ENCODE results near the gene FOSL2.

Gene FOSL2

GRCh38 chr2:28427741-28428415 lies 35.2 kb downstream of the FOSL2 start:
- no peak overlapping the region for H3K4me3 ChIP-seq (ENCODE audit: low read depth, low read length)
- no peak for DNase-seq (ENCODE audit: low read depth)
- no peak for TF ChIP-seq CTCF (conservative IDR thresholded peaks at IDR 0.05; ENCODE audit: low read depth, low read length)

GRCh38 chr2:28428486-28428885 lies 35.8 kb downstream of the FOSL2 start:
- TF ChIP-seq CTCF (conservative IDR thresholded peaks at IDR 0.05; ENCODE audit: low read depth, low read length), result no peak
- H3K4me3 ChIP-seq (ENCODE audit: low read depth, low read length), result no peak overlapping the region
- no peak for DNase-seq (ENCODE audit: low read depth)

GRCh38 chr2:28429636-28430376 lies 37.1 kb downstream of the FOSL2 start:
- DNase-seq (ENCODE audit: low read depth), result no peak
- no peak overlapping the region for H3K4me3 ChIP-seq (ENCODE audit: low read depth, low read length)

GRCh38 chr2:28430377-28430765 lies 37.7 kb downstream of the FOSL2 start:
- DNase-seq (ENCODE audit: low read depth), result no peak
- TF ChIP-seq CTCF (conservative IDR thresholded peaks at IDR 0.05; ENCODE audit: low read depth, low read length), result no peak
- H3K4me3 ChIP-seq (ENCODE audit: low read depth, low read length), result no peak overlapping the region

More at GRCh38 chr2:28429636-28430376, 37.1 kb downstream of the FOSL2 start:
- TF ChIP-seq CTCF (conservative IDR thresholded peaks at IDR 0.05; ENCODE audit: low read depth, low read length), result no peak

GRCh38 chr2:28430788-28431418 lies 38.2 kb downstream of the FOSL2 start:
- no peak overlapping the region for H3K4me3 ChIP-seq (ENCODE audit: low read depth, low read length)
- no peak for DNase-seq (ENCODE audit: low read depth)
- TF ChIP-seq CTCF (conservative IDR thresholded peaks at IDR 0.05; ENCODE audit: low read depth, low read length), result no peak

GRCh38 chr2:28431741-28432140 lies 39.1 kb downstream of the FOSL2 start:
- TF ChIP-seq CTCF (conservative IDR thresholded peaks at IDR 0.05; ENCODE audit: low read depth, low read length), result no peak

More at GRCh38 chr2:28431741-28432140, 39.1 kb downstream of the FOSL2 start:
- H3K4me3 ChIP-seq (ENCODE audit: low read depth, low read length), result no peak overlapping the region
- no peak for DNase-seq (ENCODE audit: low read depth)

Measured in choroid plexus epithelial cell (primary cell).